Measurements from ENCODE around the gene CALM3.

DNA sequence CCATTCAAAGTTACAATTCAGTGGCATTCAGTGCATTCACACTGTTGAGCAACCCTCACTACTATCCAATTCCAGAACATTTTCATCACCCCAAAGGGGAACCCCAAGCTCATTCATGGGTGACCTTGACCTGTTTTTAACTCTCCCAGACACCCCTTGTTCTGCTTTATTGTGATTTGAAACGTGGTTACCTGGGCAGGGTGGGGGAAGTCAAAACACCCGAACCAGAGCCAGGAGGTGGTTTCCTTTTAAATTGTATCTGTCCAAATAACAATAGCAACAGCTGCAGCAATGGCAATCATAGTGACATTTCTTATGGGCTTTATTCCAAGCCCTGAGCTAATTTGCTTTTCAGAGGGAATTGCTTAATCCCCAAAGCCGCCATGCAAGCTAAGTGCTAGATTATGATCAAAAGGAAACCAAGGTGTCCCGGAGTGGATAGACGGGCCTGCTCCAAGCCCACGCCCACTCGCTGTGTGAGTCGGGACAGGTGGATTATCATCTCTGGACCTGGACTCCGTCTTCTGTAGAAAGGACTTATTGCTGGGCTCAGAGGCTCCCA is 17.6 kb downstream of the CALM3 start:
- TF ChIP-seq CTCF (IDR thresholded peaks at IDR 0.05) (no peak), POLR2A (IDR thresholded peaks at IDR 0.05) (no peak)
